GM12878 (cell line): ENCODE results near the gene S100A16. TPM values are rescaled to one million over a fixed set of nuclear protein-coding genes. Genes with fewer than 3 reads are reported as not detected.

Experiments
- ATAC-seq: fragments of 200-7000 bp; cut with Tn5 transposase; 3 replicates; pipeline ENCODE4 v1.9.1; 2020; ENCODE audit warnings: mild to moderate bottlenecking, moderate library complexity
- BruUV-seq: library from RNA; stranded (reverse); fragments of 400-500 nt; replicated peaks from 2 replicates; lab custom pipeline; 2021; lab: Mats Ljungman, UMichigan
- CTCF ChIA-PET: fragments of 300-600 bp; sonication (Branson Sonifier 250); formaldehyde crosslinking; extraction: SDS; loops from one replicate; lab custom pipeline; 2021; ENCODE audit warnings: inconsistent platforms; lab: Yijun Ruan, JAX
- POLR2A ChIA-PET: fragments of 350-600 bp; formaldehyde crosslinking; extraction: SDS; loops from one replicate; lab custom pipeline; 2021; ENCODE audit warnings: inconsistent platforms; lab: Charles Lee
- RAD21 ChIA-PET: fragments of 300-600 bp; sonication (Branson Sonifier 250); formaldehyde crosslinking; loops from one replicate; lab custom pipeline; 2023; ENCODE audit warnings: antibody characterized with exemption; ENCODE audit not compliant: unreplicated experiment; lab: Charles Lee
- SMC1A ChIA-PET: fragments of 300-600 bp; sonication (Branson Sonifier 250); formaldehyde crosslinking; loops from one replicate; lab custom pipeline; 2023; ENCODE audit not compliant: unreplicated experiment, uncharacterized antibody; lab: Charles Lee
- DNase-seq: peaks from one replicate; pipeline ENCODE4 v3.0.0-alpha.2; 2011; ENCODE audit warnings: low read depth, low spot score
- FAIRE-seq: peaks from 3 replicates; lab custom pipeline; 2011; peaks lifted over from hg19 to GRCh38; lab: Jason Lieb, UNC
- H2AFZ ChIP-seq: 2 replicates; pipeline ENCODE4 v1.6.0; 2011; ENCODE audit warnings: low read depth, low read length, control low read depth; ENCODE audit not compliant: control insufficient read depth
- H3K27ac ChIP-seq: 2 replicates; pipeline ENCODE4 v1.5.1; 2011; ENCODE audit warnings: control low read depth; ENCODE audit not compliant: control insufficient read depth, insufficient read depth
- H3K27me3 ChIP-seq, 2 experiments: replicated peaks in 1 of 2; 2 replicates each; pipeline versions ENCODE4 v1.6.0 to v1.6.1; 2011; ENCODE audit warnings: low read length in 1 of 2; ENCODE audit not compliant: control insufficient read depth in 2 of 2, insufficient read depth in 2 of 2
- H3K36me3 ChIP-seq, 2 experiments: 2 replicates each; pipeline ENCODE4 v1.5.1; 2011; ENCODE audit warnings: low read length in 1 of 2; ENCODE audit not compliant: control insufficient read depth in 2 of 2, insufficient read depth in 2 of 2
- H3K4me1 ChIP-seq: 2 replicates; pipeline ENCODE4 v1.6.1; 2011; ENCODE audit warnings: mild to moderate bottlenecking, low read length, moderate library complexity, mixed read lengths; ENCODE audit not compliant: control insufficient read depth, insufficient read depth
- H3K4me2 ChIP-seq: 2 replicates; pipeline ENCODE4 v1.6.0; 2011; ENCODE audit warnings: control low read depth; ENCODE audit not compliant: control insufficient read depth, insufficient read depth
- H3K4me3 ChIP-seq: fragments of 200-600 bp; sonication (generic); 2 replicates; pipeline ENCODE4 v1.5.1; 2016
- H3K79me2 ChIP-seq: 2 replicates; pipeline ENCODE4 v1.6.0; 2011; ENCODE audit warnings: low read length; ENCODE audit not compliant: control insufficient read depth, insufficient read depth
- H3K9ac ChIP-seq: 2 replicates; pipeline ENCODE4 v1.8.0; 2011; ENCODE audit warnings: low read length, control low read depth, mixed read lengths; ENCODE audit not compliant: control insufficient read depth, insufficient read depth
- H3K9me3 ChIP-seq: replicated peaks from 3 replicates; pipeline ENCODE4 v1.5.1; 2011; ENCODE audit warnings: mild to moderate bottlenecking, low read length; ENCODE audit not compliant: control insufficient read depth, insufficient read depth
- H4K20me1 ChIP-seq: 2 replicates; pipeline ENCODE4 v1.6.0; 2011; ENCODE audit not compliant: control insufficient read depth, insufficient read depth
- CEBPB ChIP-seq, 2 experiments: fragments of 150-350 bp in 1 of 2; IDR thresholded peaks; 2 replicates each; pipeline ENCODE4 v1.6.1; 2012 to 2014; ENCODE audit warnings: low read depth in 2 of 2, low read length in 2 of 2, borderline replicate concordance in 1 of 2, inconsistent platforms in 1 of 2
- EZH2 ChIP-seq: IDR thresholded peaks from 2 replicates; pipeline ENCODE4 v1.6.1; 2012; ENCODE audit warnings: low read depth, mild to moderate bottlenecking, control low read depth, inconsistent platforms, low read length, borderline replicate concordance; ENCODE audit not compliant: control insufficient read depth
- FOXM1 ChIP-seq: IDR thresholded peaks from 2 replicates; pipeline ENCODE4 v1.6.1; 2012; ENCODE audit warnings: low read depth, mild to moderate bottlenecking, inconsistent platforms, low read length, moderate library complexity
- IKZF2 ChIP-seq, 2 experiments: fragments of 450-650 bp; IDR thresholded peaks; 2 replicates each; pipeline ENCODE4 v1.6.1; 2017; ENCODE audit warnings: mild to moderate bottlenecking in 2 of 2, moderate library complexity in 2 of 2
- MEF2A ChIP-seq: IDR thresholded peaks from 2 replicates; pipeline ENCODE4 v1.6.1; 2011; ENCODE audit warnings: low read depth, mild to moderate bottlenecking, low read length, moderate library complexity; ENCODE audit not compliant: insufficient read depth
- NFYA ChIP-seq: IDR thresholded peaks from 2 replicates; pipeline ENCODE4 v1.6.1; 2011; ENCODE audit warnings: low read depth, mild to moderate bottlenecking, low read length, improper control_type of control experiment, borderline replicate concordance
- NR2C2 ChIP-seq: IDR thresholded peaks from 2 replicates; pipeline ENCODE4 v1.6.1; 2011; ENCODE audit warnings: borderline replicate concordance, low read depth; ENCODE audit not compliant: control insufficient read depth, insufficient read length
- RCOR1 ChIP-seq: conservative IDR thresholded peaks from 2 replicates; pipeline ENCODE4 v1.6.1; 2012; ENCODE audit warnings: low read depth, low read length, improper control_type of control experiment
- REST ChIP-seq: IDR thresholded peaks from 2 replicates; pipeline ENCODE4 v1.6.1; 2012; ENCODE audit warnings: mild to moderate bottlenecking, low read depth, low read length
- SMAD1 ChIP-seq: fragments of 450-650 bp; IDR thresholded peaks from 2 replicates; pipeline ENCODE4 v1.6.1; 2018; ENCODE audit warnings: mild to moderate bottlenecking, low read depth; ENCODE audit not compliant: partially characterized antibody
- SMAD5 ChIP-seq: IDR thresholded peaks from 2 replicates; pipeline ENCODE4 v1.6.1; 2016; ENCODE audit warnings: antibody characterized with exemption, low read depth
- STAT3 ChIP-seq: IDR thresholded peaks from 2 replicates; pipeline ENCODE4 v1.6.1; 2011; ENCODE audit warnings: low read depth, low read length, improper control_type of control experiment
- ZBED1 ChIP-seq: IDR thresholded peaks from 2 replicates; pipeline ENCODE4 v1.6.1; 2016; ENCODE audit warnings: borderline replicate concordance
- ZBTB11 ChIP-seq: fragments of 450-650 bp; formaldehyde crosslinking; IDR thresholded peaks from 2 replicates; pipeline ENCODE4 v1.5.0; 2022; ENCODE audit warnings: mild to moderate bottlenecking, missing genetic modification characterization
- ZNF217 ChIP-seq: fragments of 450-650 bp; IDR thresholded peaks from 2 replicates; pipeline ENCODE4 v1.6.1; 2017; ENCODE audit warnings: antibody characterized with exemption, mild to moderate bottlenecking
- WGBS: methylation state at CpG from one replicate; pipeline ENCODE4 v1.1.6; 2016; ENCODE audit warnings: low lambda C conversion rate; ENCODE audit not compliant: insufficient replicate concordance, insufficient coverage; ENCODE audit errors: missing lambda C conversion rate; 5-methylcytosine and 5-hydroxymethylcytosine counted together
- in situ Hi-C: fragments of 300-500 bp; cut with MboI; formaldehyde crosslinking; loops from 9 replicates; pipeline ENCODE4 v1.14.3; 2018; ENCODE audit warnings: mixed read lengths
- intact Hi-C: fragments of 100-400 bp; cut with micrococcal nuclease; formaldehyde crosslinking; loops from one replicate; pipeline ENCODE4 v1.14.2; 2022; ENCODE audit not compliant: unreplicated experiment
- polyA plus RNA-seq, 11 experiments: library from polyadenylated mRNA; depleted of rRNA in 4 of 11; unstranded in 6 of 11; stranded (reverse) in 5 of 11; fragments of >200 nt; fragmentation: Nextera tagmentation in 4 of 11; fragmentation: Illumina TruSeq in 1 of 11; extraction: Ambion mirVana in 4 of 11; extraction: Trizol in 1 of 11; gene quantifications; 1 replicate in 1 of 11; 2 replicates in 10 of 11; pipeline versions ENCODE4 v1.2.1 to v1.2.3, GENCODE V29; 2011 to 2016; ENCODE audit warnings: inconsistent platforms in 2 of 11, missing spikeins in 2 of 11, low read depth in 1 of 11
- total RNA-seq, 4 experiments: library from RNA; depleted of rRNA in 3 of 4; stranded (reverse); fragments of >200 nt in 3 of 4; fragmentation: Illumina TruSeq in 1 of 4; extraction: Trizol in 1 of 4; gene quantifications; 2 replicates each; pipeline versions ENCODE4 v1.2.1 to v1.2.3, GENCODE V29; 2013 to 2021

Gene S100A16
- total and polyA plus RNA-seq, 10 of the 15 experiments (the other 5 are each of a cell fraction or from before 2014, with no cell fraction given): 0.14 to 0.51 (median 0.25) TPM; not detected in 6

GRCh38 chr1:153629971-153630370, 17.0 kb upstream of the S100A16 start (continued):
- TF ChIP-seq ZBTB11 (CRISPR knock-in tag) (no peak), EZH2 (no peak), NR2C2 (no peak)

GRCh38 chr1:153629343-153629665, 16.4 kb upstream of the S100A16 start:
- peaks cover 14% of the 10 kb centered on the region for H3K4me1 ChIP-seq
- H3K9me3 ChIP-seq: no peaks in the 10 kb centered on the region
- no peak overlapping the region for H3K9ac ChIP-seq
- ChIA-PET RAD21 (interaction anchor here (3.7 kb wide), 1 partner anchor 57 kb away, joined by 25 read pairs; no protein-coding TSS in a partner anchor), CTCF (interaction anchor here (0.6 to 5.2 kb wide), 6 partner anchors 13 to 317 kb away, joined by 3 to 66 read pairs (median 14); partner anchors contain the start of genes S100A14 and S100A16), POLR2A (interaction anchor here (0.6 to 0.8 kb wide), 2 partner anchors 15 to 300 kb away, joined by 3 to 5 read pairs; no protein-coding TSS in a partner anchor), SMC1A (interaction anchor here (1.7 to 4.9 kb wide), 5 partner anchors 11 to 57 kb away, joined by 5 to 31 read pairs (median 8); partner anchors contain the start of genes ILF2 and S100A14)
- no peak for FAIRE-seq
- BruUV-seq: no TSS peak
- H3K27me3 ChIP-seq: no peaks in the 10 kb centered on the region
- no peak for DNase-seq
- H3K4me3 ChIP-seq: no peak overlapping the region
- H3K27ac ChIP-seq: no peak overlapping the region
- H4K20me1 ChIP-seq: no peaks in the 10 kb centered on the region
- H2AFZ ChIP-seq: no peak overlapping the region
- ATAC-seq: no peak
- H3K36me3 ChIP-seq: no peaks in the 10 kb centered on the region
- no peak overlapping the region for H3K4me2 ChIP-seq
- in situ Hi-C loops (no loop called here), intact Hi-C loops (no loop called here)
- peaks cover 3% of the 10 kb centered on the region for H3K79me2 ChIP-seq
- 55% methylated on average over 5 of the region's 5 CpGs for WGBS
- TF ChIP-seq SMAD5: no peak
- TF ChIP-seq MEF2A: no peak
- TF ChIP-seq ZNF217: no peak
- no peak for TF ChIP-seq STAT3
- TF ChIP-seq REST: no peak
- no peak for TF ChIP-seq NFYA
- no peak for TF ChIP-seq SMAD1
- no peak for TF ChIP-seq RCOR1
- TF ChIP-seq CEBPB (IDR thresholded peaks at IDR 0.05; ENCODE audit: borderline replicate concordance in 1 of 2, low read depth in 2 of 2, low read length in 2 of 2): no peak
- no peak for TF ChIP-seq FOXM1
- no peak for TF ChIP-seq IKZF2 (IDR thresholded peaks at IDR 0.05)
- TF ChIP-seq ZBED1: no peak
